IPS-18c (cell line): ENCODE data around the gene COPG2.
"Not testable (repeated sequence)": the region's sequence is repeated elsewhere in the genome, so short reads cannot be mapped to it uniquely, and the experiment has no call there.

Experiments
- H3K4me3 ChIP-seq: 2 replicates; pipeline ENCODE4 v1.7.0; 2013; ENCODE audit warnings: low read depth, mild to moderate bottlenecking, low read length, moderate library complexity; ENCODE audit not compliant: insufficient read depth
- H3K9me3 ChIP-seq: one replicate; pipeline ENCODE4 v1.6.1; 2013; ENCODE audit warnings: mild to moderate bottlenecking, low read length, moderate library complexity; ENCODE audit not compliant: control insufficient read depth, insufficient read depth

Gene COPG2

DNA sequence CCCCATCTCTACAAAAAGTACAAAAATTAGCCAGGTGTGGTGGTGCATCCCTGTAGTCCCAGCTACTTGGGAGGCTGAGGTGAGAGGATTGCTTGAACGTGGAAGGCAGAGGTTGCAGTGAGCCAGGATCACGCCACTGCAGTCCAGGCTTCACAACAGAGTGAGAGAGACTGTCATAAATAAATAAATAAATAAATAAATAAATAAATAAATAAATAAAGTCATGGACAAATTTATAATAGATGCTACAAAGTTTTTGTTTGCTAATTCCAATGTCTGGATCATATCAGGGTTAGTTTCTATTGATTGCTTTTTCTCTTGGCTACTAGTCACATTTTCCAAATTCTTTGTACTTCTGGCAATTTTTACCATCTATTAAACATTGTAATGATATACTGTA lies 61.5 kb downstream of the COPG2 start:
- not testable (repeated sequence) for H3K4me3 ChIP-seq

GRCh38 chr7:130606161-130606560 lies 62.4 kb downstream of the COPG2 start:
- no peaks in the 10 kb centered on the region for H3K9me3 ChIP-seq
- H3K4me3 ChIP-seq, result no peak overlapping the region

More for the DNA sequence above, 61.5 kb downstream of the COPG2 start:
- not testable (repeated sequence) for H3K9me3 ChIP-seq

GRCh38 chr7:130598056-130598455 lies 70.5 kb downstream of the COPG2 start:
- Histone ChIP-seq H3K9me3 (no peaks in the 10 kb centered on the region), H3K4me3 (no peak overlapping the region)

- Histone ChIP-seq H3K4me3 (no peak overlapping the region), H3K9me3 (no peaks in the 10 kb centered on the region)
Observed at GRCh38 chr7:130595986-130596385, 72.6 kb downstream of the COPG2 start.

- Histone ChIP-seq H3K9me3 (no peaks in the 10 kb centered on the region), H3K4me3 (no peak overlapping the region)
Observed at GRCh38 chr7:130593033-130593432, 75.5 kb downstream of the COPG2 start.

DNA sequence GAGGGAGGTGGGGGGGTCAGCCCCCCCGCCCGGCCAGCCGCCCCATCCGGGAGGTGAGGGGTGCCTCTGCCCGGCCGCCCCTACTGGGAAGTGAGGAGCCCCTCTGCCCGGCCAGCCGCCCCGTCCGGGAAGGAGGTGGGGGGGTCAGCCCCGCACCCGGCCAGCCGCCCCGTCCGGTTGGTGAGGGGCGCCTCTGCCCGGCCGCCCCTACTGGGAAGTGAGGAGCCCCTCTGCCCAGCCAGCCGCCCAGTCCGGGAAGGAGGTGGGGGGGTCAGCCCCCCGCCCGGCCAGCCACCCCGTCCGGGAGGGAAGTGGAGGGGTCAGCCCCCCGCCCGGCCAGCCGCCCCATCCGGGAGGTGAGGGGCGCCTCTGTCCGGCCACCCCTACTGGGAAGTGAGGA lies 77.1 kb downstream of the COPG2 start:
- not testable (repeated sequence) for H3K9me3 ChIP-seq, H3K4me3 ChIP-seq

GRCh38 chr7:130585932-130586331 lies 82.6 kb downstream of the COPG2 start:
- H3K4me3 ChIP-seq, H3K9me3 ChIP-seq: not testable (repeated sequence)

DNA sequence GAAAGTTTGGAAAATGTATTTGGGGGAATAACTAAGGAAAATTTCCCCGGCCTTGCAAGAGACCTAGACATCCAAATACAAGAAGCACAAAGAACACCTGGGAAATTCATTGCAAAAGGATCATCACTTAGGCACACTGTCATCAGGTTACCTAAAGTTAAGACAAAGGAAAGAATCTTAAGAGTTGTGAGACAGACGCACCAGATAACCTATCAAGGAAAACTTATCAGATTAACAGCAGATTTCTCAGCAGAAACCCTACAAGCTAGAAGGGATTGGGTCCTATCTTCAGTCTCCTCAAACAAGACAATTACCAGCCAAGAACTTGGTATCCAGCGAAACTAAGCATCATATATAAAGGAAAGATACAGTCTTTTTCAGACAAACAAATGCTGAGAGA lies 93.4 kb downstream of the COPG2 start:
- H3K9me3 ChIP-seq, H3K4me3 ChIP-seq: not testable (repeated sequence)

DNA sequence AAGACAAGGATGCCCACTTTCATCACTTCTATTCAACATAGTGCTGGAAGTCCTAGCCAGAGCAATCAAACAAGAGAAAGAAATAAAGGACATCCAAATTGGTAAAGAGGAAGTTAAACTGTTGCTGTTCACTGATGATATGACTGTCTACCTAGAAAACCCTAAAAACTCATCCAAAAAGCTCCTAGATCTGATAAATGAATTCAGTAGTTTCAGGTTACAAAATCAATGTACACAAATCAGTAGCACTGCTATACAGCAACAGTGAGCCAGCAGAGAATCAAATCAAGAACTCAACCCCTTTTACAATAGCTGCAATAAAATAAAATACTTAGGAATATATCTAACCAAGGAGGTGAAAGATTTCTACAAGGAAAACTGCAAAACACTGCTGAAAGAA lies 98.4 kb downstream of the COPG2 start:
- H3K4me3 ChIP-seq, H3K9me3 ChIP-seq: not testable (repeated sequence)

- Histone ChIP-seq H3K4me3 (no peak overlapping the region), H3K9me3 (no peaks in the 10 kb centered on the region)
Observed at GRCh38 chr7:130566898-130567280, 101.7 kb downstream of the COPG2 start.

DNA sequence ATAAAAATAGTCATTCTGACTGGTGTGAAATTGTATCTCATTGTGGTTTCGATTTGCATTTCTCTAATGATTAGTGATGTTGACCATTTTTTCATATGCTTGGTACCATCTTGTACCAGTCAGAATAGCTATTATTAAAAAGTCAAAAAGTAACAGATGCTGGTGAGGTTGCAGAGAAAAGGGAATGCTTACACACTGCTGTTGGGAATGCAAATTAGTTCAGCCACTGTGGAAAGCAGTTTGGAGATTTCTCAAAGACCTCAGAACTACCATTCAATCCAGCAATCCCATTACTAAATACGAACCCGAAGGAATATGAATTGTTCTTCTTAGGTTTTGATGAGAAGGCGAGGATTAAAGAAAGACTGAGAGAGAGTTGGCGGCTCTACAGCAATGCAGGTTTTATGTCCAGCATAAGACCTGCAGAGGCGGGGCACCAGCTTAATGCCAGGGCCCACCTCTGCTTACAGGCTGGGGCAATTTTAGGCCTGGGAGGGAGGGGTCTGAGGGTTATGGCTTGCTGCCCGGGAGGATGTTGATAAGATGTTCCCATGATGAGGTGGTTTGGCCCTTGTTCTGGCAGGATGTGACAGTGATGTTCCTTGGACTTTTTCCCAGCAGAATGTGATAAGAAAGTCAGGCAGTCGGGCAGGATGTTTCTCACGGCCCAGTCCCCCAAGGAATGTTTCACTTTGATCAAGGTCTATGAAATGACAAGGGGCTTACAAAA lies 102.2 kb downstream of the COPG2 start:
- no peaks in the 10 kb centered on the region for H3K9me3 ChIP-seq

GRCh38 chr7:130560972-130561371 lies 107.6 kb downstream of the COPG2 start:
- Histone ChIP-seq H3K9me3 (no peaks in the 10 kb centered on the region), H3K4me3 (no peak overlapping the region)

More for the DNA sequence above, 102.2 kb downstream of the COPG2 start:
- H3K4me3 ChIP-seq, result no peak overlapping the region

- no peaks in the 10 kb centered on the region for H3K9me3 ChIP-seq
Observed at GRCh38 chr7:130559184-130559583, 109.4 kb downstream of the COPG2 start.

GRCh38 chr7:130554481-130554880 lies 114.1 kb downstream of the COPG2 start:
- Histone ChIP-seq H3K4me3 (no peak overlapping the region), H3K9me3 (no peaks in the 10 kb centered on the region)

More at GRCh38 chr7:130559184-130559583, 109.4 kb downstream of the COPG2 start:
- no peak overlapping the region for H3K4me3 ChIP-seq

GRCh38 chr7:130553398-130554029 lies 115.0 kb downstream of the COPG2 start:
- Histone ChIP-seq H3K9me3 (no peaks in the 10 kb centered on the region), H3K4me3 (no peak overlapping the region)

- Histone ChIP-seq H3K9me3 (no peaks in the 10 kb centered on the region), H3K4me3 (no peak overlapping the region)
Observed at GRCh38 chr7:130544356-130544755, 124.2 kb downstream of the COPG2 start.

DNA sequence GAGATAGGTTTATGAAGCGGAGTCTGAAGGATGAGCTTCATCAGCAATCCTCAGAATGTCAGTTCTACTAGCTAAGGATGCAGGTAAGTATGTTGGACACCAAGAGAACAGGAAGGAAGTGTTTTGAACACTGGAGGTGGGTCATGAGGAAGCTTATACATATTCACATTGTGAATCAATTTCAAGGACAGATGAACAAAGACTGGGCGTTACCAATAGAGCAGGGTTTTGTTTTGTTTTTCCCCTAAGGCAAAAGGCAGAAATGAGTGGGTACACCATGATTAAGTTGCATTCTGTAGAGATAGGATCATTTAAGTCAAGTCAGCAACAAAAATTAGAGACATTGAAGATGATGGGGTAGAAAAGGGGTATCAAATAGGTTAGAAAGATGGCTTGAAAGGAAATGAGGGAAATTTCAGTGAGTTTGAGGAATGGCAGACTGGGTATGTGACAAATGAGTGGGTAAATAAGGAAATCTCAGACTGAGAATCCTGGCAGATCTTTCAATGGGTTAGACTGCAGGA lies 125.0 kb downstream of the COPG2 start:
- no peaks in the 10 kb centered on the region for H3K9me3 ChIP-seq
- no peak overlapping the region for H3K4me3 ChIP-seq

DNA sequence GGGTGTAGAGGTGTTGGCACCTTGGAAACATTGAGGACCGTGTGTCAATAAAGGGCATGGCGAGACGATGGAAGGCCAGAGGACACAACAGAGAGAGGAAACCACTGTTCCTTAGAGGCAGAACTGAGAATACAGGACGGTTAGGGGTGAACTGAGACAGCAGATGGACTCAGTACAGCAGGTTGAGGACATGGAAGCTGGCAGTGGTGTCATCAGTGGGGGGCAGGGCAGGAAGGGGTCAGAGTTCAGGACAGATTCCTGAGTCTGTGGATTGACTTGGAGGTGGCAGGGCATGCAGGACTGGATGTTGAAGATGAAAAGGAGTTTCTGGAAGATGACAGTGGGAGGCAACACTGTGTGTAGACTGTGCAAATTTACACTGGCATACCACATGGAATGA lies 126.3 kb downstream of the COPG2 start:
- not testable (repeated sequence) for H3K4me3 ChIP-seq, H3K9me3 ChIP-seq
